IMR-90 (cell line): Measurements from ENCODE around the gene COL4A3. TPM values are rescaled to one million over a fixed set of nuclear protein-coding genes. Genes with fewer than 3 reads are reported as not detected.

Experiments used
- ATAC-seq: fragments of 200-7000 bp; cut with Tn5 transposase; 2 replicates; pipeline ENCODE4 v1.9.1; 2020; ENCODE audit warnings: low read depth, mild to moderate bottlenecking, moderate library complexity
- BruUV-seq: library from RNA; stranded (reverse); fragments of 400-500 nt; replicated peaks from 2 replicates; lab custom pipeline; 2021; lab: Mats Ljungman, UMichigan
- CTCF ChIA-PET: fragments of 300-600 bp; formaldehyde crosslinking; extraction: SDS; loops from one replicate; lab custom pipeline; 2021; ENCODE audit warnings: antibody characterized with exemption; lab: Yijun Ruan, JAX
- POLR2A ChIA-PET: fragments of 300-600 bp; sonication (Branson Sonifier 250); formaldehyde crosslinking; loops from one replicate; lab custom pipeline; 2022; ENCODE audit warnings: antibody characterized with exemption; ENCODE audit not compliant: unreplicated experiment; lab: Charles Lee
- DNase-seq: peaks from one replicate; pipeline ENCODE4 v3.0.0; 2013
- H2AFZ ChIP-seq: replicated peaks from 2 replicates; pipeline ENCODE3; 2013; ENCODE audit warnings: low read length, mild to moderate bottlenecking; ENCODE audit not compliant: poor library complexity
- H2AK5ac ChIP-seq: 2 replicates; pipeline ENCODE4 v1.6.1; 2013; ENCODE audit warnings: low read depth, low read length, inconsistent platforms
- H2AK9ac ChIP-seq: replicated peaks from 2 replicates; pipeline ENCODE3; 2013; ENCODE audit warnings: mild to moderate bottlenecking, low read depth, low read length, moderate library complexity; ENCODE audit not compliant: poor library complexity
- H2BK120ac ChIP-seq: 2 replicates; pipeline ENCODE4 v1.6.1; 2013; ENCODE audit warnings: low read depth, low read length, inconsistent platforms
- H2BK15ac ChIP-seq: 3 replicates; pipeline ENCODE4 v1.6.1; 2013; ENCODE audit warnings: low read depth, low read length, inconsistent platforms
- H2BK20ac ChIP-seq: 2 replicates; pipeline ENCODE4 v1.6.1; 2013; ENCODE audit warnings: low read depth, mild to moderate bottlenecking, inconsistent platforms, low read length, moderate library complexity
- H2BK5ac ChIP-seq: 2 replicates; pipeline ENCODE4 v1.6.1; 2013; ENCODE audit warnings: mild to moderate bottlenecking, low read depth, low read length, inconsistent platforms; ENCODE audit not compliant: poor library complexity, severe bottlenecking
- H3K14ac ChIP-seq: replicated peaks from 2 replicates; pipeline ENCODE4 v1.6.1; 2013; ENCODE audit warnings: low read depth, low read length, inconsistent platforms
- H3K18ac ChIP-seq: 2 replicates; pipeline ENCODE4 v1.6.1; 2013; ENCODE audit warnings: low read depth, low read length, control low read depth
- H3K23ac ChIP-seq: 2 replicates; pipeline ENCODE4 v1.6.1; 2013; ENCODE audit warnings: low read depth, low read length, inconsistent platforms
- H3K27ac ChIP-seq: 2 replicates; pipeline ENCODE4 v1.5.1; 2013; ENCODE audit warnings: mild to moderate bottlenecking, control low read depth, low read length; ENCODE audit not compliant: insufficient read depth
- H3K27me3 ChIP-seq: 2 replicates; pipeline ENCODE4 v1.6.1; 2013; ENCODE audit warnings: low read length; ENCODE audit not compliant: control insufficient read depth, insufficient read depth
- H3K36me3 ChIP-seq: 2 replicates; pipeline ENCODE4 v1.6.1; 2013; ENCODE audit warnings: low read length, mixed read lengths; ENCODE audit not compliant: control insufficient read depth, insufficient read depth
- H3K4ac ChIP-seq: 2 replicates; pipeline ENCODE4 v1.6.1; 2013; ENCODE audit warnings: low read depth, low read length, inconsistent platforms
- H3K4me1 ChIP-seq: 2 replicates; pipeline ENCODE4 v1.6.1; 2013; ENCODE audit warnings: low read length, mixed read lengths; ENCODE audit not compliant: control insufficient read depth, insufficient read depth
- H3K4me2 ChIP-seq: 2 replicates; pipeline ENCODE4 v1.6.1; 2013; ENCODE audit warnings: low read depth, mild to moderate bottlenecking, control low read depth, low read length, moderate library complexity
- H3K4me3 ChIP-seq: 2 replicates; pipeline ENCODE4 v1.5.1; 2013; ENCODE audit warnings: low read depth, mild to moderate bottlenecking, control low read depth, low read length, moderate library complexity; ENCODE audit not compliant: insufficient read depth
- H3K56ac ChIP-seq: 2 replicates; pipeline ENCODE4 v1.6.1; 2013; ENCODE audit warnings: low read length, inconsistent platforms; ENCODE audit not compliant: insufficient read depth; ENCODE audit errors: extremely low read depth
- H3K79me1 ChIP-seq, 2 experiments: 2 replicates each; pipeline ENCODE4 v1.6.1; 2013; ENCODE audit warnings: low read length in 2 of 2, inconsistent platforms in 1 of 2, low read depth in 1 of 2
- H3K9ac ChIP-seq: 2 replicates; pipeline ENCODE4 v1.6.1; 2013; ENCODE audit warnings: low read depth, low read length, control low read depth
- H3K9me1 ChIP-seq: 2 replicates; pipeline ENCODE4 v1.6.1; 2013; ENCODE audit warnings: low read length, inconsistent platforms; ENCODE audit not compliant: insufficient read depth
- H3K9me3 ChIP-seq: 2 replicates; pipeline ENCODE4 v1.6.1; 2013; ENCODE audit warnings: low read length; ENCODE audit not compliant: control insufficient read depth, insufficient read depth
- H4K20me1 ChIP-seq: 2 replicates; pipeline ENCODE4 v1.6.1; 2013; ENCODE audit warnings: low read length, inconsistent platforms; ENCODE audit not compliant: insufficient read depth
- H4K5ac ChIP-seq: 2 replicates; pipeline ENCODE4 v1.6.1; 2013; ENCODE audit warnings: mild to moderate bottlenecking, low read depth, low read length, control low read depth
- H4K8ac ChIP-seq, 2 experiments: 2 replicates each; pipeline ENCODE4 v1.6.1; 2013; ENCODE audit warnings: low read depth in 2 of 2, low read length in 2 of 2, control low read depth in 1 of 2, inconsistent platforms in 1 of 2
- H4K91ac ChIP-seq: 2 replicates; pipeline ENCODE4 v1.6.1; 2013; ENCODE audit warnings: low read depth, low read length, inconsistent platforms; ENCODE audit not compliant: insufficient read depth
- BHLHE40 ChIP-seq: fragments of 150-350 bp; IDR thresholded peaks from 2 replicates; pipeline ENCODE4 v1.6.1; 2016; ENCODE audit warnings: mild to moderate bottlenecking, low read depth, low read length
- CEBPB ChIP-seq: IDR thresholded peaks from 2 replicates; pipeline ENCODE4 v1.6.1; 2012; ENCODE audit warnings: low read depth, low read length, improper control_type of control experiment
- CHD1 ChIP-seq: IDR thresholded peaks from 2 replicates; pipeline ENCODE4 v1.6.1; 2012; ENCODE audit warnings: low read depth, low read length, improper control_type of control experiment
- MAFK ChIP-seq: IDR thresholded peaks from 2 replicates; pipeline ENCODE4 v1.6.1; 2012; ENCODE audit warnings: low read depth, low read length, improper control_type of control experiment
- MAZ ChIP-seq: IDR thresholded peaks from 2 replicates; pipeline ENCODE4 v1.6.1; 2012; ENCODE audit warnings: low read depth, mild to moderate bottlenecking, low read length, improper control_type of control experiment, moderate library complexity, borderline replicate concordance
- RCOR1 ChIP-seq: IDR thresholded peaks from 2 replicates; pipeline ENCODE4 v1.6.1; 2012; ENCODE audit warnings: mild to moderate bottlenecking, low read length, improper control_type of control experiment; ENCODE audit not compliant: insufficient replicate concordance
- RFX5 ChIP-seq: IDR thresholded peaks from 2 replicates; pipeline ENCODE4 v1.8.0; 2012; ENCODE audit warnings: low read depth, mild to moderate bottlenecking, low read length, moderate library complexity
- SMC3 ChIP-seq: fragments of 150-350 bp; IDR thresholded peaks from 2 replicates; pipeline ENCODE4 v1.6.1; 2016; ENCODE audit warnings: low read depth, mild to moderate bottlenecking, antibody characterized with exemption, low read length, moderate library complexity
- WGBS, 2 experiments: methylation state at CpG; one replicate each; pipeline versions ENCODE4 v1.1.5 to v1.1.7; 2013; ENCODE audit warnings: missing lambda C conversion rate in 2 of 2; ENCODE audit not compliant: insufficient read length in 1 of 2; ENCODE audit errors: extremely low coverage in 2 of 2; 5-methylcytosine and 5-hydroxymethylcytosine counted together
- dilution Hi-C: fragments of 300-500 bp; cut with HindIII; formaldehyde crosslinking; loops from one replicate; pipeline ENCODE4 v1.14.3; 2018; ENCODE audit warnings: low sequenced_read_pairs; ENCODE audit not compliant: unreplicated experiment
- in situ Hi-C: fragments of 300-500 bp; cut with MboI; formaldehyde crosslinking; loops from 3 replicates; pipeline ENCODE4 v1.14.3; 2019; ENCODE audit warnings: low sequenced_read_pairs, inconsistent platforms, mixed read lengths
- intact Hi-C: fragments of 100-400 bp; cut with micrococcal nuclease; formaldehyde crosslinking; loops from 2 replicates; pipeline ENCODE4 v1.10.0; 2022
- polyA plus RNA-seq, 3 experiments: library from polyadenylated mRNA; depleted of rRNA; stranded (reverse); fragments of >200 nt; gene quantifications; 2 replicates each; pipeline ENCODE4 v1.2.3, GENCODE V29; 2012; ENCODE audit warnings: low replicate concordance in 1 of 3
- total RNA-seq: library from RNA; depleted of rRNA; stranded (reverse); fragments of >200 nt; gene quantifications from 2 replicates; pipeline ENCODE4 v1.2.3, GENCODE V29; 2012
- TF ChIP-seq, protein P1 (sequence below): conservative IDR thresholded peaks from 2 replicates; pipeline ENCODE4 v1.5.1; 2012; ENCODE audit warnings: mild to moderate bottlenecking, low read depth, low read length, improper control_type of control experiment
- TF ChIP-seq, protein P2 (sequence below): fragments of 150-350 bp; IDR thresholded peaks from 2 replicates; pipeline ENCODE4 v1.6.1; 2016; ENCODE audit warnings: low read depth, mild to moderate bottlenecking, low read length, moderate library complexity, borderline replicate concordance
- TF ChIP-seq, protein P3 (sequence below): fragments of 150-350 bp; IDR thresholded peaks from 2 replicates; pipeline ENCODE4 v1.6.1; 2017; ENCODE audit warnings: mild to moderate bottlenecking, antibody characterized with exemption, low read length, low read depth

Gene COL4A3
- total and polyA plus RNA-seq, 2 of the 4 experiments (the other 2 are of a cell fraction) = not detected

DNA sequence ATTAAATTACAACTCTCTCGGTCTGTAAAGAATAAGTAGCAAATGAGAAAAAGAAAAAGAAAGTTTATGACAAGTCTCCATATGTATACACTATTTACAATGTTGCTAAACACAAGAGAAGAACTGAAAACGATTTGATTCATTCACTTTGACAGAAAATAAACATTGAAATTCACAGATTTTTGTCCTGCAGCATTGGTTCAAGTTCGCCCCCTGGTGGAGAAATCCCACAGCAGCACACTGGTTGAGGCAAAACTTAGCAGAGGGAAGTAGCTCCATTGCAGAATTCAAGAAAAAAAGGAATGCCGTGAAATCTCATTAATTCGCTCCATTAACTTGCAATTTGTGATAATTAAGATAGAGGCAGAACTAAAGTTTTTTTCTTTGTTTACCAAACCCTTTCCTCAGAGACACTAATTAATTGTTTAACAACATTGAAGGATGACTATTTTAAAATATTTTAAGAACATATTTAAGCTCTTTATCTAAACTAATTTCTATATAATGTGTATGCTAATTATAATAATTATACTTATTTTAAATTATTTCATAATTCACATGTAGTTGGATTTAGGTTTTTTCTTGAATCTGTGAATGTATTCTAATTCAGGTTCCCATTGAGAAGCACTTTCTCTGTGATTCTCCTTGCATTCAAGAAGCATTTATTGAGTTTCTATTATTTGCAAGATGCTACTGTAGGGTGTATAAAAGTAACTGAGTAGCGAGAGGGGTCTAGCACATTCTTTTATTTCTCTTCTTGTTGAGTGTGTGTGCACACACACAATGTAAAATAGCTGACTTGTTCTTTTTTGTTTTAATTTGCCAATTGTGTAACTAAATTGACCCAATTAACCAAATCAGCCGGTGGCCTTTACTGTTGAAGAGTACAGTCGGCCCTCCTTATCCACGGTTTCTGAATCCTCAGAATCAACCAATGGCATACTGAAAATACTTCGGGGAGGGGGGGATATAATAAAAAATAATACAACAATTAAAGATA, 74.1 kb downstream of the COL4A3 start (continued):
- no peak for TF ChIP-seq BHLHE40
- TF ChIP-seq SMC3 = peak; percentile 84

DNA sequence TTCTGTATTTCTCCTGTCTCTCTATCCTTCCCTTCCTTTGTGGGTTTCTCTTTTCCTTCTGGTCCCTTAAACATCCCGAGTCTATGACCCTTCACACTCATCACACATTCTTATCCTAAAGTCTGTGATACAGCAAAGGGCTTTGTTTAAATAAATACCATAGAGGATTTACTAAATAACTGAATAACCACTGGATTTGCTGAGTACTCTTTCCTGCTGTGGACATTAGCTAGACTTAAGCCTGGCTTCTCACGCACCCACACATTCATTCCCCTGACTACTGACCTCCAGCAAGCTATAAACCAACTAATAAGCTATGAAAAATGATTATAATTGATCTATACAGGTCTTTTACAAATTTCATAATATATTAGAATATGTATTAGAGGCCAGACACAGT, 76.6 kb downstream of the COL4A3 start:
- no peak overlapping the region for H2AK9ac ChIP-seq
- H3K36me3 ChIP-seq = no peaks in the 10 kb centered on the region
- no peak overlapping the region for H4K91ac ChIP-seq
- H3K23ac ChIP-seq = no peak overlapping the region
- no peak overlapping the region for H2BK120ac ChIP-seq
- no peak overlapping the region for H2AK5ac ChIP-seq
- H3K14ac ChIP-seq = no peak overlapping the region
- no peak overlapping the region for H3K9ac ChIP-seq
- intact Hi-C loops (no loop called here), in situ Hi-C loops (loop anchor here (5.0 kb wide), 1 partner anchor 109 kb away; no protein-coding TSS in a partner anchor), dilution Hi-C loops (no loop called here)
- H3K79me1 ChIP-seq = no peaks in the 10 kb centered on the region
- H3K9me3 ChIP-seq = no peaks in the 10 kb centered on the region
- no peak overlapping the region for H2BK15ac ChIP-seq
- H3K18ac ChIP-seq = no peak overlapping the region
- H3K9me1 ChIP-seq = no peaks in the 10 kb centered on the region
- ChIA-PET POLR2A (no interaction called here), CTCF (no interaction called here)
- H3K4ac ChIP-seq = no peak overlapping the region
- H3K27me3 ChIP-seq = peaks cover 8% of the 10 kb centered on the region
- no peak overlapping the region for H3K56ac ChIP-seq
- H3K4me1 ChIP-seq = no peaks in the 10 kb centered on the region
- H2BK20ac ChIP-seq = no peak overlapping the region
- H3K4me2 ChIP-seq = no peak overlapping the region
- ATAC-seq = 0 out of 2 replicates have a peak, but pooled peaks have one; percentile 21
- no peak overlapping the region for H4K5ac ChIP-seq
- H2BK5ac ChIP-seq = no peak overlapping the region
- BruUV-seq = no TSS peak
- H3K4me3 ChIP-seq = no peak overlapping the region
- H4K20me1 ChIP-seq = no peaks in the 10 kb centered on the region
- no CpG with 5 or more reads among the region's 2 CpGs for WGBS, 2 experiments
- no peak overlapping the region for H2AFZ ChIP-seq
- DNase-seq = no peak
- H3K27ac ChIP-seq = no peak overlapping the region
- H4K8ac ChIP-seq = no peak overlapping the region
- TF ChIP-seq RFX5 = no peak
- no peak for TF ChIP-seq BHLHE40
- TF ChIP-seq MAZ = no peak
- TF ChIP-seq, protein P1, sequence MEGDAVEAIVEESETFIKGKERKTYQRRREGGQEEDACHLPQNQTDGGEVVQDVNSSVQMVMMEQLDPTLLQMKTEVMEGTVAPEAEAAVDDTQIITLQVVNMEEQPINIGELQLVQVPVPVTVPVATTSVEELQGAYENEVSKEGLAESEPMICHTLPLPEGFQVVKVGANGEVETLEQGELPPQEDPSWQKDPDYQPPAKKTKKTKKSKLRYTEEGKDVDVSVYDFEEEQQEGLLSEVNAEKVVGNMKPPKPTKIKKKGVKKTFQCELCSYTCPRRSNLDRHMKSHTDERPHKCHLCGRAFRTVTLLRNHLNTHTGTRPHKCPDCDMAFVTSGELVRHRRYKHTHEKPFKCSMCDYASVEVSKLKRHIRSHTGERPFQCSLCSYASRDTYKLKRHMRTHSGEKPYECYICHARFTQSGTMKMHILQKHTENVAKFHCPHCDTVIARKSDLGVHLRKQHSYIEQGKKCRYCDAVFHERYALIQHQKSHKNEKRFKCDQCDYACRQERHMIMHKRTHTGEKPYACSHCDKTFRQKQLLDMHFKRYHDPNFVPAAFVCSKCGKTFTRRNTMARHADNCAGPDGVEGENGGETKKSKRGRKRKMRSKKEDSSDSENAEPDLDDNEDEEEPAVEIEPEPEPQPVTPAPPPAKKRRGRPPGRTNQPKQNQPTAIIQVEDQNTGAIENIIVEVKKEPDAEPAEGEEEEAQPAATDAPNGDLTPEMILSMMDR = no peak
- no peak for TF ChIP-seq RCOR1
- TF ChIP-seq, protein P2, sequence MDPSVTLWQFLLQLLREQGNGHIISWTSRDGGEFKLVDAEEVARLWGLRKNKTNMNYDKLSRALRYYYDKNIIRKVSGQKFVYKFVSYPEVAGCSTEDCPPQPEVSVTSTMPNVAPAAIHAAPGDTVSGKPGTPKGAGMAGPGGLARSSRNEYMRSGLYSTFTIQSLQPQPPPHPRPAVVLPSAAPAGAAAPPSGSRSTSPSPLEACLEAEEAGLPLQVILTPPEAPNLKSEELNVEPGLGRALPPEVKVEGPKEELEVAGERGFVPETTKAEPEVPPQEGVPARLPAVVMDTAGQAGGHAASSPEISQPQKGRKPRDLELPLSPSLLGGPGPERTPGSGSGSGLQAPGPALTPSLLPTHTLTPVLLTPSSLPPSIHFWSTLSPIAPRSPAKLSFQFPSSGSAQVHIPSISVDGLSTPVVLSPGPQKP = no peak
- TF ChIP-seq CHD1 = no peak
- TF ChIP-seq SMC3 = no peak
- no peak for TF ChIP-seq CEBPB
- TF ChIP-seq MAFK = no peak
- TF ChIP-seq, protein P3, sequence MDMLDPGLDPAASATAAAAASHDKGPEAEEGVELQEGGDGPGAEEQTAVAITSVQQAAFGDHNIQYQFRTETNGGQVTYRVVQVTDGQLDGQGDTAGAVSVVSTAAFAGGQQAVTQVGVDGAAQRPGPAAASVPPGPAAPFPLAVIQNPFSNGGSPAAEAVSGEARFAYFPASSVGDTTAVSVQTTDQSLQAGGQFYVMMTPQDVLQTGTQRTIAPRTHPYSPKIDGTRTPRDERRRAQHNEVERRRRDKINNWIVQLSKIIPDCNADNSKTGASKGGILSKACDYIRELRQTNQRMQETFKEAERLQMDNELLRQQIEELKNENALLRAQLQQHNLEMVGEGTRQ = no peak
